Tibial nerve (tissue), 4 donors: ENCODE measurements around the gene FOXD4L3. TPM values are rescaled to one million over a fixed set of nuclear protein-coding genes. Genes with fewer than 3 reads are reported as not detected.
"Not testable (repeated sequence)": the region's sequence is repeated elsewhere in the genome, so short reads cannot be mapped to it uniquely, and the experiment has no call there.

Experiments
- DNase-seq, 2 donors: peaks; one replicate each; pipeline ENCODE4 v3.0.0-alpha.2; 2019; ENCODE audit warnings: low spot score in 2 of 2
- H3K27ac ChIP-seq, 4 donors: fragments of 200-600 bp; sonication (generic) in 3 of 4; one replicate each; pipeline ENCODE4 v1.5.1; 2017 to 2019; ENCODE audit warnings: mild to moderate bottlenecking in 1 of 4
- H3K27me3 ChIP-seq, 2 donors: fragments of 200-600 bp; sonication (generic) in 1 of 2; one replicate each; pipeline versions ENCODE4 v1.5.1 to v1.6.0; 2017 to 2019
- H3K36me3 ChIP-seq, 3 donors: fragments of 200-600 bp; sonication (generic); one replicate each; pipeline ENCODE4 v1.5.1; 2018 to 2019
- H3K4me1 ChIP-seq, 4 donors: fragments of 200-600 bp; sonication (generic) in 3 of 4; one replicate each; pipeline ENCODE4 v1.5.1; 2017 to 2019
- H3K4me3 ChIP-seq, 4 donors: fragments of 200-600 bp; sonication (generic) in 3 of 4; one replicate each; pipeline ENCODE4 v1.5.1; 2017 to 2019; ENCODE audit warnings: mild to moderate bottlenecking in 1 of 4, moderate library complexity in 1 of 4
- H3K9me3 ChIP-seq, 4 donors: fragments of 200-600 bp; sonication (generic) in 3 of 4; one replicate each; pipeline ENCODE4 v1.5.1; 2017 to 2019
- WGBS, 2 donors: methylation state at CpG; one replicate each; pipeline ENCODE4 v1.1.5; 2018; 5-methylcytosine and 5-hydroxymethylcytosine counted together
- total RNA-seq, 4 donors: library from RNA; depleted of rRNA; stranded (reverse); fragments of >200 nt; gene quantifications; one replicate each; pipeline ENCODE4 v1.1.0, GENCODE V29; 2016

Gene FOXD4L3
- total RNA-seq, result not detected

DNA sequence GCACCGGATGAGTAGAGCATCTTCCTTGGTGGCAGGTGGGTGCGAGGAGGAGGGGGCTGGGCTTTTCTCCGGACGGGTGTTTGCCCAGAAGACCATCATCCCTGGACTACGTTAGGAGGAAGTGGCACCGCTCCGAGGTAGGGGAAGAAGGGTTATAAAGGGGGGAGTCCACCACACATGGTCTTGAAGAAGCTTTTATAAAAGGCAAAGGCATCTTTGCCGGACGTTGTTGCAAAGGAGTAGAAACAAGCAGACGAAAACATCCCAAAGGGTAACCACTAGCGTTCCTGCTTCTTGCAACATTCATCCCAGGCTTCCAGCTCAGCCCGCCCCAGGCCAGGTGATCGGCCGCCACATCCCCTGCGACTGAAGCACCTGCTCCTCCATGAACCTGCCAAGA is at the start of gene FOXD4L3:
FOXD4L3 (plus strand) TSS at position 301 of the 400 bp plus-strand sequence; CDS start at position 386, 85 bp downstream.
- H3K27ac ChIP-seq, H3K9me3 ChIP-seq, DNase-seq, H3K4me3 ChIP-seq, H3K27me3 ChIP-seq, H3K36me3 ChIP-seq, H3K4me1 ChIP-seq: not testable (repeated sequence)
- no CpG with 5 or more reads among the region's 15 CpGs for WGBS, 2 donors

- not testable (repeated sequence) for DNase-seq
Observed at GRCh38 chr9:68281041-68281440, 21.6 kb upstream of the FOXD4L3 start.

DNA sequence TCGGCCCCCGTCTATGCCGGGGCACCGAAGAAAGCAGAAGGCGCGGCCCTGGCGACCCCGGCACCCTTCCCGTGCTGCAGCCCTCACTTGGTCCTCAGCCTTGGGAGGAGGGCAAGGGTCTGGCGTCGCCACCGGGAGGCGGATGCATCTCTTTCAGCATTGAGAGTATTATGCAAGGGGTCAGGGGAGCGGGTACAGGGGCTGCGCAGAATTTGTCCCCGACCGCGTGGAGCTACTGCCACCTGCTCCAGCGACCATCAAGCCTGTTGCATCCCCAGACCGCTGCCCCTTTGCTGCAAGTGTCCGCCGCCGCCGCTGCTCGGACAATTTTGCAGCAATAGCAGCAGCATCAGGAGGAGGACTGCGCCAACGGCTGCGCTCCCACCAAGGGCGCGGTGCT is 1.1 kb downstream of the FOXD4L3 start:
- H3K4me3 ChIP-seq, H3K36me3 ChIP-seq, DNase-seq, H3K4me1 ChIP-seq, H3K27ac ChIP-seq, H3K27me3 ChIP-seq, H3K9me3 ChIP-seq: not testable (repeated sequence)
- WGBS, 2 donors, result no CpG with 5 or more reads among the region's 30 CpGs

More at GRCh38 chr9:68281041-68281440, 21.6 kb upstream of the FOXD4L3 start:
- not testable (repeated sequence) for H3K9me3 ChIP-seq, H3K36me3 ChIP-seq, H3K4me1 ChIP-seq, H3K27ac ChIP-seq, H3K27me3 ChIP-seq, H3K4me3 ChIP-seq
- 95 to 98% methylated on average over 10 to 11 of the region's 16 CpGs for whole genome bisulfite sequencing, 2 donors

GRCh38 chr9:68304212-68304611 is 1.5 kb downstream of the FOXD4L3 start:
- H3K27me3 ChIP-seq, H3K4me1 ChIP-seq, DNase-seq, H3K9me3 ChIP-seq, H3K27ac ChIP-seq, H3K36me3 ChIP-seq, H3K4me3 ChIP-seq: not testable (repeated sequence)
- WGBS, 2 donors, result 10% methylated on average over 6 of the region's 21 CpGs; no CpG with 5 or more reads in 1 of the 2 donors

- not testable (repeated sequence) for DNase-seq, H3K27ac ChIP-seq, H3K27me3 ChIP-seq, H3K36me3 ChIP-seq, H3K4me3 ChIP-seq, H3K9me3 ChIP-seq, H3K4me1 ChIP-seq
- WGBS, 2 donors, result 30 to 35% methylated on average over 3 of the region's 4 CpGs
Observed at GRCh38 chr9:68304777-68305176, 2.1 kb downstream of the FOXD4L3 start.

DNA sequence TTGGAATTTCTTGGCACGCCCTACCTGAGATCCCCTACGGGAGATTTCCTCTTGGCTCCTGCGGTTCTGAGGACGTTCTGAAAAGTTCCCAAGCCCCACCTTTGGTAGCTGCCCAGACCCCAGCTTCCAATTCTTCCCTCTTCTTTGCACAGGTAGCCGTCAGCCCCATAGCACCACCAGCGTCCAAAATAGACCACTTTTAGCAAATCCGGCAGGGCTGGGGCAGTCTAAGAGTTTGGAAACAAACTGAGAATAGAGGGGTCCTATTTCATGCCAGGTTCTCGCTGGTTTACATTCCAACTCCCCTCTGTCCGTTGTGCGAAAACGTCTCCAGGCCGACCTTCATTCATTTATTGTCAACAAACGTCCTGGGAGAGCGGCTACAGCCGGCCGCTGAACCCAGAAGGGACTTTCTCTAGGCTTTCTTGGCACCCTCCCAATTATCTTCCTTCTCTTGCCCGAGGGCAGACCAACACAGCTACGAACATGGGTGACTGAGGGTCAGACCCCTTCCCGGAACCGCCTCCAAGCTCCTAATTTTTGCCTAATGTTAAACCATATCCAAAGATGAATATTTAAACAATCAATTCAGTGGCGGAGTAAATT is 3.1 kb downstream of the FOXD4L3 start:
- not testable (repeated sequence) for H3K9me3 ChIP-seq, DNase-seq, H3K27ac ChIP-seq, H3K4me1 ChIP-seq, H3K27me3 ChIP-seq, H3K36me3 ChIP-seq, H3K4me3 ChIP-seq
- 16 to 34% methylated on average over 10 to 11 of the region's 21 CpGs for WGBS, 2 donors

DNA sequence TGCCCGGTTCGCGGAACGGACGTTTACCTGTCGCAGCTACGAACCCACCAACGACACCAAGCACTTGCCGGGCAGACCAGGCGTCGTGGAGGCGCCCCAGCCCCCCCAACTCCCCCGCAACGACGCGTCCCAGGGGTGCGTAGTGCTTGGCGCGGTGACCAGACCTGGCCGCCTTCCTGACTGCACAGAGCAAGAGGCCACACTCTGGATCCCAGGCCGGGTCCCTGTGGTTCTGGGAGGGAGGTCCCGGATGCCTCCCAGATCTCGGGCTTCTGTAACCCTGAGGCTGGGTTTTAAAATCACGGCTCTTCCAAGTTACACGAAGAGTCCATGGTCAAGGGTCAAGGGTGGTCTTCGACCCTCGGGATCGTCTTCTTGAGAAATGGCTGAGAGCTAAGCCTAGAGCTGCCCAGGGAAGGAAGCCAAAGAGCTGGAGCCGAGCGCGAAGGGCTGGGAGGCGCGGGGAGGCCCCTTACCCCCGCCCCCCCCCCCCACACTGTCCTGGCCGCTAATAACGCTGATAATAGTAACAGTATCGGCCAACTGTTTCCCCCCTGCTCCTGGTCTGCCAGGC is 3.8 kb downstream of the FOXD4L3 start:
- not testable (repeated sequence) for H3K4me3 ChIP-seq, H3K27me3 ChIP-seq, H3K36me3 ChIP-seq, DNase-seq, H3K9me3 ChIP-seq, H3K4me1 ChIP-seq, H3K27ac ChIP-seq
- 17% methylated on average over 20 of the region's 37 CpGs; no CpG with 5 or more reads in 1 of the 2 donors for WGBS, 2 donors

DNA sequence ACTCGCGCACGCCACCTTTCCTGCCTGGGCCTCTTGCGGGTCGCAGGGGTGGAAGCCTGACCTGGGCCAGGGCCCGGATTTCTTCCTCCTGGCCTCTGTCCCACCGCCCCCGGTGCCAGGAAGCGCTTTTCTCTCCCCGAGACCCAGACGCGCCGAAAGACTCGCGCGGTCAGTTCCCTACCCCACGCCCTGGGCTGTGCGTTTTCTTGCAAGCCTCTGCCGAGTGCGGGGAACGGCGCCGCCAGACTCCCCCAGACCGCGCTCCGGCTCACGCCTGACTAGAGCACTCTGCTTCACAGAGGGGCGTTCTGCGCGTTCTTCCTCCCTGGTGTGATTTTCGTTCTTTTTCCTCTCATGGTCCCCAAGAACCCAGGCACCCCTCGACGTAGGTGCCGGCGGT is 4.5 kb downstream of the FOXD4L3 start:
- not testable (repeated sequence) for DNase-seq, H3K36me3 ChIP-seq, H3K4me3 ChIP-seq, H3K9me3 ChIP-seq, H3K27ac ChIP-seq, H3K4me1 ChIP-seq, H3K27me3 ChIP-seq
- 8 to 51% methylated on average over 13 to 16 of the region's 35 CpGs for WGBS, 2 donors

DNA sequence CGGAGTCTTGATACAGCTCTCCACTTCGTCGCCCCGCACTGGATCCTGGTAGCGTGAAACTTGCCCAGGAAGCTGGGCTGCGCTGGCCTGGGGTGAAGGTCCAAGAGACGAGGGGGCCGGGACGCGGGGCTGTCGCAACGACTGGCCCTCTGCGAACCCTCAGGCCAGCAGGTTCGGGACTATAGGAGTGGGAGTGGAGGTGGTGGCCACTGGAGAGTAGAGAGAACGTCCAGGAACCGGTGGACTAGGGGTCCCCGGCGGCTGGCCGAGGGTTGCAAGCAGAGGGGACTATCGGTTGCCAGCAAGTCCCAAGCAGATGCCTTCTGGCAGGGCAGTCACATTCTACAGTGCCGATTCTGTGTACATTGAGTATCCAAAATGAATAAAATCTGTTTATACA is 5.0 kb downstream of the FOXD4L3 start:
- H3K4me3 ChIP-seq, H3K27ac ChIP-seq, H3K4me1 ChIP-seq, H3K27me3 ChIP-seq, H3K9me3 ChIP-seq, DNase-seq, H3K36me3 ChIP-seq: not testable (repeated sequence)
- 27 to 46% methylated on average over 16 to 17 of the region's 21 CpGs for WGBS, 2 donors

DNA sequence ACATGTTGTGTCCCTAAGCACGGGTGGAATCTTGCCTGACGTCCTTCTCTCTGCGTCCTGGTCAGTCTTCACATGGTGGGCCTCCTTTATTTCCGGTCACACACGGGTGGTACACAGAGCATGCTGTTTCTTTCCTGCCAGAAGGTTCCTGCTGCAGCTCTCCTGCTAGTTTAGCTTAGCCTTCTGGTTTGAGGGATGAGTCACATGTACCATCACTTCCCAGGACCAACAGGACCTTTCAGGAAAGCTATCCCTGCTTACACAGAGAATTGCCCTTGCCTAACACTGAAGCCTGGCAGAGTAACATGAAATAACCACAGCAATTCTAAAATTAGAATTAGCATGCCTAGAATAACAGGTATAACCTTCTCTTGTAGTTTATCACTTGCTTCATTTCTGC is 8.5 kb downstream of the FOXD4L3 start:
- H3K36me3 ChIP-seq, H3K27ac ChIP-seq, H3K4me1 ChIP-seq, H3K27me3 ChIP-seq, H3K4me3 ChIP-seq, DNase-seq, H3K9me3 ChIP-seq: not testable (repeated sequence)
- WGBS, 2 donors, result no CpG with 5 or more reads among the region's 5 CpGs

GRCh38 chr9:68318209-68318608 is 15.5 kb downstream of the FOXD4L3 start:
- not testable (repeated sequence) for DNase-seq, H3K27me3 ChIP-seq, H3K4me3 ChIP-seq, H3K4me1 ChIP-seq, H3K36me3 ChIP-seq, H3K27ac ChIP-seq, H3K9me3 ChIP-seq
- WGBS, 2 donors, result 78% methylated on average over 10 of the region's 10 CpGs

DNA sequence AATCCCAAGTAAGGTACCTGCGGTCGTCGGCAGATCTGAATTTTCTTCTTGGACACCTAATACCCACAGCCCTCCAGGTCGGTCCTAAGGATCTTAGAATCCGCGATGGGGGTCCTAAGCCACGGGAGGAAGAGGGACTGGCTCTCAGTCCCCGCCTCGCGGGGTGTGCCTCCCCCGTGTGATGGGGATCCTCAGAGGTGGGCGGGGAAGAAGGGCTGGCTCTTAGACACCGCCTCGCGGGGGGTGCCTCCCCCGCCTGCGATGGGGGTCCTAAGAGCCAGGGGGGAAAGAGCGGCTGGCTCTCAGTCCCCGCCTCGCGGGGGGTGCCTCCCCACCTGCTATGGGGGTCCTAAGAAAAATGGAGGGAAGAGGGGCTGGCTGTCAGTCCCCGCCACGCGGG is 21.1 kb downstream of the FOXD4L3 start:
- DNase-seq, H3K27me3 ChIP-seq, H3K36me3 ChIP-seq, H3K4me3 ChIP-seq, H3K9me3 ChIP-seq, H3K4me1 ChIP-seq, H3K27ac ChIP-seq: not testable (repeated sequence)
- no CpG with 5 or more reads among the region's 24 CpGs for whole genome bisulfite sequencing, 2 donors

DNA sequence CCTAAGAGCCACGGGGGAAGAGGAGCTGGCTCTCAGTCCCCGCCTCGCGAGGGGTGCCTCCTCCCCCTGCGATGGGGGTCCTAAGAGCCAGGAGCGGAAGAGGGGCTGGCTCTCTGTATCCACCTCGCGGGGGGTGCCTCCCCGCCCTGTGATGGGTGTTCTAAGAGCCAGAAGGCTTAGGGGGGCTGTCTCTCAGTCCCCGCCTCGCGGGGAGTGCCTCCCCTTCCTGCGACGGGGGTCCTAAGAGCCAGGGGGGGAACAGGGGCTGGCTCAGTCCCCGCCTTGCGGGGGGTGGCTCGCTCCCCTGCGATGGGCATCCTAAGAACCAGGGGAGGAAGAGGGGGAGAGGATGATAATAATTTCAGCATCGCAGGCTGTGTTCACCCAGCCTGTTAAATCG is 21.9 kb downstream of the FOXD4L3 start:
- not testable (repeated sequence) for H3K27ac ChIP-seq, DNase-seq, H3K4me1 ChIP-seq, H3K36me3 ChIP-seq, H3K9me3 ChIP-seq, H3K27me3 ChIP-seq, H3K4me3 ChIP-seq
- WGBS, 2 donors, result 8% methylated on average over 6 of the region's 20 CpGs; no CpG with 5 or more reads in 1 of the 2 donors

- 72 to 75% methylated on average over 2 of the region's 4 CpGs for WGBS, 2 donors
- not testable (repeated sequence) for H3K4me1 ChIP-seq, H3K27ac ChIP-seq, DNase-seq, H3K36me3 ChIP-seq, H3K4me3 ChIP-seq, H3K9me3 ChIP-seq, H3K27me3 ChIP-seq
Observed at GRCh38 chr9:68329106-68329505, 26.4 kb downstream of the FOXD4L3 start.
